HG03521 (cell line): ENCODE measurements around the gene SHANK2.
"Not testable (repeated sequence)": the region's sequence is repeated elsewhere in the genome, so short reads cannot be mapped to it uniquely, and the experiment has no call there.

Source experiments
- ATAC-seq: cut with Tn5 transposase; IDR thresholded peaks from one replicate; pipeline ENCODE4 v1.9.1; 2021; ENCODE audit warnings: mild to moderate bottlenecking, moderate library complexity; ENCODE audit not compliant: unreplicated experiment

SHANK2 gene

DNA sequence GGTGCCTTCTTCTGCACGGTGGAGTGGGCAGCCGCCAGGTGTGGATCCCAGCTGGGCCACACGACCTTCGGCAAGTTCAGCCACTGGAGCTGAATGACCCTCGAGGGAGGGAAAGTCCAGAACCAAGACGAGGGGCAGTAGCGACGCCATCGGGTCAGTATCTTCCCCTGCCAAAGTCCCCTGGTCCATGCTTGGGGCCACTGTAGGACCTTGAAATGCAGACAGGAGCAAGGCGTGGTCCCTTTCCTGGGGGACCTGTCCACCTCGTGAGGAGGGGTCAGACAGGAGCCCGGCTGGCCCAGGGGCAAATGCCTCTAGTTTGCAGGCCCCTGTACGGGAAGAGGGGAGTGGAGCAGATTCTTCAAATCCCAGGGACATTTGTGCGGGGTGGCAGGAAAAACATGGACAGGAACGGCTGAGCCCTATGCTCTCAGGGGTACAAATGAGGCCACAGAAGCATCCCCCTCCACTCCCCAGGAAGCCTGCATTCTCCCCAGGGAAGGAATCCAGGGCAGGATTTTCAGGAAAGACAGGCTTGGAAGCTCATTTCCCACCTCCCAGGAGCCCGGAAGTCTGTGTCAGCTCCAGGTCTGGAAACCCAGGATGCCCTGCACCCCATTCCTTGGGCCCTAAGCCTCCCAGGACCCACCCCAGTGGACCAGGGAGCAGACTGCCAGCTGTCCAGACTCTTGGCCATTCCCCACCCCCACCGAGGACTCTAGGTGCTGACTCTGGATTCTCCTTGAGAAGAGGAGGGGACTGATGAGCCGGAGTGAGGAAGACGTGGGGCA, 6.6 kb downstream of the SHANK2 start:
- ATAC-seq: no peak

DNA sequence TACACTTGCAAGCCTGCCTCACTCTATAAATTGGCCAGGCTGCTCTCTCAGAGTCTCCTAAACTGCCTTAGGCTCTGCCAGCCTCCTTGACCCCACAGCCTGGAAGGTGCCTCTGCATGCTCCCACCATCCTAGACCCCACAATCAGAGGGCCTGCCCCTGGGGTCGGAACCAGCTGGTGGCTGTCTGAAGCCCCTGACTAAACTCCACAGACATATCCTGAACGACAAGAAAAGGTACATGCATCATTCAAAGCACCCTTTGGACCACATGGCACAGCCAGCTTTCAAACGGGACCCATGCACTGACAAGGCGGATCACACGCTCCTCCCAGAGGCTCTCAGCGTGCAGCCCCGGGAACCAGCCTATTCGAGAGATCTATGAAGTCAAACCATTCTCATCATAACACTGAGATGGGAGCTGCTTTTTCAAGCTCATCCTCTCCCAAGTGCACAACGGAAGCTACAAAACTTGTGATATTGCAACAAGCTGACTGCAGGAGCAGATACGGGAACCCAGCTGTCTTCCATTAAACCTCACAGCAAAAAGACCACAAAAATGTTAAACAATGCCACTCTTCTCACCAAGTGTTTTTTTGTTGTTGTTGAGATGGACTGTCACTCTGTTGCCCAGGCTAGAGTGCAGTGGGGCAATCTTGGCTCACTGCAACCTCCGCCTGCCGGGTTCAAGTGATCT, 8.1 kb downstream of the SHANK2 start:
- ATAC-seq: no peak

DNA sequence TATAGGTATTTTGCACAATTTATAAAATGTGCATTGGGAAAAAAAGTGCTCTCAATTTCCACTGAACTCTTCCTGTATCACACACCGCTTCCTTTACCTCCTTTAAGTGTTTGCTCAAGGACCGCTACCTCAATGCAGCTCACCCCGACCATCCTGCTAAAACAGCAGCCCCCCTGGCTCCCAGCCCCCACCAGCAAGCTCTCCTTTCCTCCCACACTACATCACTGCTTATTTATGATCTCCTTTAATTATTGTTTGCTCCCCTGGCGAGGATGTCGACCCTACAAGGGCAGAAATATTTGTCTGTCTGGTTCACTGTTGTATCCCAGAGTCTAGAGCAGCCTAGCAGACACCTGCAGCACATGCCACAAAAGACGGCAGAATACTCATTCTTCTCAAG, 10.0 kb downstream of the SHANK2 start:
- no peak for ATAC-seq

DNA sequence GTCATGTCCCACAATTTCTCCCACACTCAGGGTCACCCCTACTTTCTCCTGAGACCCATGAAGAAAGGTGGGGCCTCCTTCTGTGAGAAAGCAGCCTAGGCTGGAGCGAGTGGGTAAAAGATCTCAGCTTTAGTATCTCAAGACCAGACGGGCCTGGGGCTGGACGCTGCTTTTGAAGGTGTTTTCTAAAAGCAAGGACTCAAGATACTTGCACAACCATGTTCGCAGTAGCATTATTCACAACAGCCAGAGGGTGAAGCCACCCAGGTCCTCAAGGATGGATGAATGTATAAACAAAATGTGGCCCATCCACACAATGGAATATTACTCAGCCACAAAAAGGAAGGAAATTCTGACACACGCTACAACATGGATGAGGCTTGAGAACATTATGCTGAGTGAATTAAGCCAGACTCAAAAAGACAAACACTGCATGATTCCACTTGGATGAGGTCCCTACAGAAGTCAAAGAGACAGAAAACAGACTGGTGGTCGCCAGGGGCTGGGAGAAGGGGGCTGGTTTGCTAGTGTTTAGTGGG, 10.6 kb downstream of the SHANK2 start:
- ATAC-seq: no peak

DNA sequence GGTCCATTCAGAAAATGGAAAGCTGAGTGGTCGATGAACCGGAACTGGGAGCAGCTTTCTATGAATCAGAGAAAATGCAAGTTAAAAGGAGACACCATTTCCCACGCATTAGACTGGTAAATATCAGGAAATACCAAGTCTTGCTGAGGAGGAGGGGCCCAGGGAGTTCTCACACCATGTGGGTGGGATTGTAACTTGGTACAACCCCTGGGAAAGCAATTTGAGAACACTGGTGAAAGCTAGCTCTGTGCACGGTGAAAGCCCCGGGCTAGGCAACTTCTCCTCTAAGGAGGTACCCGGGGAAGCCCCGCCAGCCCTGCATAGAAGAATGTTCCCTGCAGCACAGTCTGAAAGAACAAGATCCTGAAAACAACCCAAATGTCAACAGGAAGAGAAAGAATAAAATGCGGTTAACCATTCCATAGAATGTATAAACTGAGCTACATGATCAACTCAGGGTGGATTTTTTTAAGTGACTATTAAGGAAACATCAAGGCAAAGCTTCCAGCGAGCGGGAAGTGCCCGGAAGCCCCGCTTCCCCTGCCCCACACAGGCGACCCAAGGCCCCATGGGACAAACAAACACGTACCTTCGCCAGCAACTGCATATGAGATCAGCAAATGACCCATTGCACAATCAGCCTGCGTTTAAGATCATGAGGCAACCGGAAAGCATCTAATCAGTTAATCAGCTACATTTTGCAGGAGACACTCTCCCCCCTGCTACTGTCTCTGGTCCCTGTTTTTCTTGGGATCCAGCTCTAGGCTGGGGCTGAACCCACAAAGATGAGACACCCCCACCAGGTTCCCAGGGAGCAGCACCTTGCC, 11.3 kb downstream of the SHANK2 start:
- no peak for ATAC-seq

DNA sequence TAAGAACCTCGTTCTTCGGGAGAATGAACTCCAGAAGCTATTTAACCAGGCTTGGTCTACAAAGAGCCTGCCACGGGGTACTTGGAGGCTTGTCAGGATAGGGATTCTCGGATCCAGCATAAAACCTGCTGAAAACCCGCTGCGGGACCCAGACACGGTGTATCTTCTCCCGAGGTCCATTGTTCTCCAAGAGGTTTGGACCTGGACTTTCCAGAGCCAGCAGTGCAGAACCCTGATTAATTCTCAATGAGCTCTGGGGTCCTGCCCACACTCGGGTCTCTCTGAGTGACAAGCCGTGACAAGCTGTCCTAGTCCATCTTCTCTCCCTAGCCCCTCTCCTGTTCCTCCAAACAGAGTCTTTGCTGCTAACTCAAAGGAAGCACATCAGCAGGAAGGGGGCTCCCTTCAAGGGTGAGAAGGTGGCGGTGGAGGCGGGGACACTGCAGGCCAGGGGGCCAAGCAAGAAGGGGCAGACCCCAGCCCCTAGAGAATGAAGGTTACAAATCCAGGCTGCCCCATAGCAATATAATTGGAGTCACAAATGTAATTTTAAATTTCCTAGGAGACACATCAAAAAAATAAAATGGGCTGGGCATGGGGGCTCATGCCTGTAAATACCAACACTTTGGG, 12.2 kb downstream of the SHANK2 start:
- no peak for ATAC-seq

DNA sequence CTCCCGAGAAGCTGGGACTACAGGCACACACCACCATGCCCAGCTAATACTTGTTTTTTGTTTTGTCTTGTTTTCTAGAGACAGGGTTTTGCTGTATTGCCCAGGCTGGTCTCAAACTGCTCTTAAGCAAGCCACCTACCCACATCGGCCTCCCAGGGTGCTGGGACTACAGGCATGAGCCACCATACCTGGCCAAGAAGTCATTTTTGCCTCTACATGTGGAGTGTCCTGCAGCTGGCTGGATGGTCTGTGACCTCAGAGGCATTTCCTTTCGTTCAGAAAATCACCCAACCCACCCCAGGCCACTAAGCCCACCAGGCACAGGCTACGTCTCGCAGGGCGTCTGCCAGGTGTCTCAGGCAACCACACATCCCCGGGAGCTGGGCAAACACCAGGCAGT, 12.8 kb downstream of the SHANK2 start:
- ATAC-seq: no peak

DNA sequence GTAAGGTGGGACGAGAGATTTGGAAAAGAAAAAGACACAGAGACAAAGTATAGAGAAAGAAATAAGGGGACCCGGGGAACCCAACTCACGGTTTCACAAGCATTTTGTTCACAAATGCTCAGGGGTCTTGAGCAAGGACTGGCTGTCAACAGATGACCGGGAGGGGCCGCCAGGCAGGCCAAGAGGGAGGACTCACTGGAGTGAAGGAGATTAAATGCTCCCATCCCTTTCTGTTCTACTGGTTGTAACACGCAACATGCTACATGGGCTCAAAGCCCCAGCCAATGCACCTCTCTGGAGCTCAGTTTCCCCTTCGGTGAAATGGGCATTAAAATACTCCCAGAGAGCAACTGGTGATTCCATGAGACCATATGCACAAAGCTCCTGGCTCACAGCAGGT, 13.4 kb downstream of the SHANK2 start:
- no peak for ATAC-seq

DNA sequence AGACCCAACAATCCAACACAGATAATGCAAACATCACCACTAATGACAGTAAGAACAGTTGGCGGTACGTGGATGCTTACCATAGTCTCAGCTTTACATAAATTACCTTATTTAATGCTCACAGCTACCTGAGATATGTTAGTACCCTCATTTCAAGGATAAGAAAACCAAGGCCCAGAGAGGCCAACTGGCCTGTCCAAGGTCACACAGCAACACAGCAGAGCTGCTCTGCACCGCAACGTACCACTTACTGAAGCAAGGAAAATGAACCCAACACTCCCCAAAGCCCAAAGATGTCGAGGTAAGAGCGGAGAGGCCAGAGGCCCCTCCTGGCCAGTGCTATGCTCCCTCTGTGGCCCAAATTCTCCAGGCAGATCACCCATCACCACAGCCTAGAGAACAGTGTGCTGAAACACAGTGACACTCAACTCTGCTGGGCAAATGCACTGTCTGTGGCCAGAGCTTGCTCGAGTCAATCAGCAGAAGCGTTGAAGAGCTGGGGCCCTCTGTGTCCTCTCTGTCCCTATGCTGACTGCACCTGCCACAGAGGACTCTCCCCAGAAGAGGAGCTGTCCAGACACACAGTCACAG, 14.0 kb downstream of the SHANK2 start:
- no peak for ATAC-seq

DNA sequence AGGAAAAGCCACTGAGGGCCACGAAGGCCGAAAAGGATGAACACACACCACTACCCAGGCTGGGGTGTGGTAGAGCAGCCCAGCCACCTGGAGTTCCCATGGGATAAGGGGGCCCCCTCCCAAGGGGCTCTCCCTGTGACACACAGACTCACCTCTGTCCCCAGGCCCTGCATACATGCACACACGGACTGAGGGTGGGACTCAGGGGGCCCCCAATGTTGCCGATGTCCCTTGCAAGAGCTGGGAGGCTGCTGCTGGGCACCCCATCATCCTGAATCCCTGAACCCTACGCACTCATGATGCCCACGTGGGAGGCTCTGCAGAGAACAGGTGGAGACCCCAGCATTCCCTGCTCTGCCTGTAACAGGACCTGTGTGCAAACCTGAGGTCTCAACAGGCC, 14.5 kb downstream of the SHANK2 start:
- no peak for ATAC-seq

DNA sequence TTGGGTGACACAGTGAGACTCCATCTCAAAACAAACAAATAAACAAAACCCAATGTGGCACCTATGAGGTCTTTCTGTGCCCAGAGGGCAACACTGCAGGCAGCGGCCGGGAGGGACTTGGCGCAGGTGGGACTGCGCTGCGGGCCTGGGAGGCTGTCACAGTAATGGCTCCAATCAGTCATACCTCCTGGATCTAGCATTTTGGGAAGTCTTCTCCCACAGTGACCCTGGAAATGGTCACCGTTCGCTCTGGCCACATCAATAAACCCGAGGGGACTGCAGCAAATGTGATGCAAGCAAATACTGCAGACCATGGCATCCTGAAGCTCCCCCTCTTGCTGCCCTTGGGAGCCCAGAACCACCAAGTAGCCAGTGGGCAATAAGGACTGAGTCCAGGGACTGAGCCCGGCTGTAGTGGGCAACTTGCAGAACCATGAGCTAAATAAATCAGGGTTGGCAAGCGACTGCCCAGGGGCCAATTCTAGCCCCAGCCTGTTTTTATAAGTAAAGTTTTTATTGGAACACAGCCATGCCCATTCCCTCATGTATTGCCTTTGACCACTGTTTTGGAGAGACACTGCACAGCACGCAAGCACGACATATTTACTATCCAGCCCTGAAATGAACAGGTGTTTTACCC, 15.4 kb downstream of the SHANK2 start:
- no peak for ATAC-seq

DNA sequence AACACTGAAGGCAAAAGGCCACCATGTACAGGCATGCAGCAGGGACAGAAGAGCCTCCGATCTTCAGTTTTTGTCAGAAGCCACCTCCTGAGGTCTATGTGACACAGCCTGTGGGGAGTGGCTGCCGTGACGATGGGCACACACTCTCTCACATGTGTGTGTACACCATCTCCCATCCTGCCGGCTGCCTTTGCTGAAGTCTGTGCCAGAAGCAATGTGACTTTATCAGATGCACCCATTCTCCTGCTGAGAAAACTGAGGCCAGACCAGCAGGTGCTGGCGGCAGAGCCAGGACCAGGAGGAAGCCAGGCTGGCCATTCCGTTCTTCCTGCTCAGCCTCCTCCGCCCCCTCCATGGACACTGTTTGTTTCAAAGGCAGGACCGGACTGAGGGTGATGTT, 16.7 kb downstream of the SHANK2 start:
- no peak for ATAC-seq

DNA sequence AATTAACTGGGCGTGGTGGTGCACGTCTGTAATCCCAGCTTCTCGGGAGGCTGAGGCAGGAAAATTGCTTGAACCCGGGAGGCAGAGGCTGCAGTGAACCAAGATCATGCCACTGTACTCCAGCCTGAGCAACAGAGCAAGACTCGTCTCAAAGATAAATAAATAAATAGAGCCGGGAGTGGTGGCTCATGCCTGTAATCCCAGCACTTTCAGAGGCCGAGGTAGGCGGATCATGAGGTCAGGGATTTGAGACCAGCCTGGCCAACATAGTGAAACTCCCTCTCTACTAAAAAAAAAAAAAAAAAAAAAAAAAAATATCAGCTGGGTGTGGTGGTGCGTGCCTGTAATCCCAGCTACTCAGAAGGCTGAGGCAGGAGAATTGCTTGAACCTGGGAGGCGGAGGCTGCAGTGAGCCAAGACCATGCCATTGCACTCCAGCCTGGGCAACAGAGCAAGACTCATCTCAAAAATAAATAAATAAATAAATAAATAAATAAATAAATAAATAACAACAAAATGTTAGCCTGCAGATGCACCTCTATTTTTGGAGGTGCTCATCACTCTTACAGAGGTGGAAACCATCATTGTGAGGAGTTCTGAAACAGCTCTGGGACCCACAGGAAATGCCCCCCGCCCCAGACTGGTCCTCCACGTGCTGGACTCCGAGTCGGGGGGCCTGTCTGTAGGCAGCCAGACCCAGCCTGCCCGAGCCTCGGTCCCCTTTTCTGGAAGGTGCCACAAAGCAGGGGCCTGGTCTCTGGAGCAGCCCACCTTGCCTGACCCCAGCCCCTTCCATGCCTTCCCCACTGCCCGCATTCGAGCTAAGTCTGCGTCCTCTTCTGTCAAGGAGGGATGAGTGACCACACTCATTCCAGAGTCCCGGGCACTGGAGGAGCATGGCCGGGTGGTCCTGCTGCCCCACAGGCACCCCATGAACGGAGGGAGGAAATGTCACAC, 18.2 kb downstream of the SHANK2 start:
- not testable (repeated sequence) for ATAC-seq

DNA sequence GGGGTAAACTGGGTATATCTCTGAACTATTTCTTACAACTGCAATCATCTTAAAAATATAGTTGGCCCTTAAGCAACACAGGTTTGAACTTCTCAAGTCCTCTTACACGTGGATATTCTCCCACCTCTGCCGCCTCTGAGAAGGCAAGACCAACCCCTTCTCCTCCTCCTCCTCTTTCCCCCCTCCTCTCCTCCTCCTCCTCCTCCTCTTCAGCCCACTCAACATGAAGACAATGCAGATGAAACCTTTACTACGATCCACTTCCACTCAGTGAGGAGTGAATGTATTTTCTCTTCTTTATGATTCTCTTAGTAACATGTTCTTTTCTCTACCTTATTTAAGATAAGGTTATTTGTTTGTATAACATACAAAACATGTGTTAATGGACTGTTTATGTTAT, 20.0 kb downstream of the SHANK2 start:
- ATAC-seq: no peak

DNA sequence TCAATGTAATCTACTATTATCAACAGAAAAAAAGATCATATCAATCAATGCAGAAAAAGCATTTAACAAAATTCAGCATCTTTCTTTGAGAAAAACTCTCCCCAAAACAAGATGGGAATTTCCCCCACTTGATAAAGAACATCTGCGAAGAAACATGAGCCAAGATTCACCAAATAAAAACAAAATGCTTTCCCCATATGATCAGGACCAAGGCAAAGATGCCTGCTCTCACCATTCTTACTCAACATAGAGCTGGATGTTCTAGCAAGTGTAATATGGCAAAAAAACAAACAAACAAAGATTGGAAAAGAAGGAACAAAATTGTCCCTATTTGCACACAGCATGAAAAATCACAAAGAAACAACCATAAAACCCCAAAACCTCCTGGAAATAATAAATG, 23.4 kb downstream of the SHANK2 start:
- ATAC-seq: no peak

DNA sequence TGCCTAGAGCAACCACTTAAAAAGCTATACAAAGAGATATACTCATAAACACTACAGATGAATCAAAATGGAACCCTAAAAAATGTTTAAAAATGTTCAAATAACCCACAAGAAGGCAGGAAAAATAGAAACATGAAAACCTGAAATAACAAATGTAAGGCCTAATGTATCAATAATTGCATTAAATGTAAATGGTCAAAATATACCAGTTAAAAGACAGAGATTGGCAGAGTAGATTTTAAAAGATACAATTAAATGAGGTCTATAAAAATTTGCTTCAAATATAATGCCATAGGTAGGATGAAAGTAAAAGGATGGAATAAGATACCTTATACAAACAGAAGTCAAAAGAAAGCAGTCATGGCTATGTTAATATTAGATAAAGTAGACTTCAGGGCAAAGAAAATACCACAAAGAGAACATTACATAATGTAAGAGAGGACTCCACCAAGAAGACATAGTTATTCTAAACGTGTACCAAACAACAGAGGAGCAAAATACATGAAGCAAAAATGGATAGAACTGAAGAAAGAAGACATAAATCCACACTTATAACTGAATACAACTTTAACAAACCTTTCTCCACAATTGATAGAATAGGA, 25.2 kb downstream of the SHANK2 start:
- no peak for ATAC-seq

DNA sequence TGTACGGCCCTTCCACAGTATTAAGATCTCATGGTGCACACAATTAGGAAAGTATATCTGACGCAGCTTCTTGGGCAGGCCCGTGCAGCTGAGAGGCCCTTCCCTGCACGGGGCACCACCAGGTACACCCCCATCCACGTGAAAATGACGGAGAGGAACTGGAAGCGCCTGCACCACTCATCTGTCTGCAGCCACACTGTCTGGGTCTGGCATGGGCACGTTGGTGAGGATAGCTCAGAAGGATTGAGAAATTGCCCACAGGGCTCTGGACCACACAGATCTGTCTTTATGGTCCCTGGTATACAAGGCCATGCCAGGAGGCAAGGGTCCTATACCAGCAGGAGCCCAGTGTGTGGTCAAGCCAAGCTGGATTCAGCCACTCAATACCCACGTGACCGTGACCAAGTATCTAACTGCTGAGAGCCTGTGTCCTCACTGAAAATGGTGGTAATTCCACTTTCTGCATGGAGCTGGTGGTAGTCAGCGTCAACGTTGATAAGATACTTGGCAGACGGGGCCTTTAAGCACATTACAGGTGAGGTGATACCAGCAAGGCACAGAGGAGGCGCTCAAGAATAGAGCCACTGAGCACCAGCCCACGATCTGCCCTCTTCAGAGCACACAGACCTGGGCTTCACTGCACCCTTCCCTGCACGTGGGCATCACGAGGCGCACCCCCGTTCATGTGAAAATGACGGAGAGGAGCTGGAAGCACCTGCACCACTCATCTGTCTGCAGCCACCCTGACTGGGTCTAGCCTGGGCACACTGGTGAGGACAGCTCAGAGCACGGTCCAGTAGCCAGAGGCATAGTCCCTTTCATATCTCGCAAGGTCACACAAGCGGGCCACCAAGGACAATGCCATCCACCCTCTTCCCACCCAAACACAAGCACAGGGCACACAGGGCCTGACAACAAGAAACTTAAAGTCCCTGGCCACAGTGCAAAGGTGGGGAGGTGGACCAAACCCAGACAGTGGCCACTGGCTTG, 28.4 kb downstream of the SHANK2 start:
- ATAC-seq: no peak

DNA sequence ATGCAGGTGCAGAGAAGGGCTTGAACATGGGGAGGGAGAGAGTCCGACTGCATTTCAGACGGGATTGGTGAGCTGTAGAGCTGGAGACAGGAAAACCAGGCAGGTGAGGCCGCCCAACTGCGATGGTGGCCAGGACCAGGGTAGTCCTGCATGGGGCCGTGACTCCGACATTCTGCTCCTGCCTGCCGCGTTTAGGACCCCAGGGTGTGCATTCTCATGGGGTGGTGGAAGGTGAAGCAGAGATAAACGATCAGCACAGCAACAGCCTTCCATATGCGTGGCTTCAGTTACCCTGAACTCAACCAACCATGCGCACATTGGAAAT, 29.3 kb downstream of the SHANK2 start:
- ATAC-seq: no peak
